T-helper 1 cell treated with Interleukin-12 subunit alpha and Interleukin-12 subunit beta and Interleukin-4 antibody, amounts not matched to agents 30 μg/mL and 1 μg/mL, for 36 hours (primary cell): ENCODE results near the gene SERPINB10.

ENCODE experiments used
- H3K27ac Mint-ChIP-seq: one replicate; pipeline ENCODE4 v1.8.0; 2021; ENCODE audit warnings: mild to moderate bottlenecking, mixed read lengths
- H3K27me3 Mint-ChIP-seq: one replicate; pipeline ENCODE4 v1.8.0; 2021; ENCODE audit warnings: low read depth, mixed read lengths
- H3K36me3 Mint-ChIP-seq: one replicate; pipeline ENCODE4 v1.8.0; 2021; ENCODE audit warnings: low read depth, mixed read lengths
- H3K4me1 Mint-ChIP-seq: one replicate; pipeline ENCODE4 v1.8.0; 2021; ENCODE audit warnings: low read depth, mixed read lengths
- H3K4me3 Mint-ChIP-seq: one replicate; pipeline ENCODE4 v1.8.0; 2021; ENCODE audit warnings: mild to moderate bottlenecking, moderate library complexity, mixed read lengths
- H3K9me3 Mint-ChIP-seq: one replicate; pipeline ENCODE4 v1.8.0; 2021; ENCODE audit warnings: mixed read lengths

The SERPINB10 gene

DNA sequence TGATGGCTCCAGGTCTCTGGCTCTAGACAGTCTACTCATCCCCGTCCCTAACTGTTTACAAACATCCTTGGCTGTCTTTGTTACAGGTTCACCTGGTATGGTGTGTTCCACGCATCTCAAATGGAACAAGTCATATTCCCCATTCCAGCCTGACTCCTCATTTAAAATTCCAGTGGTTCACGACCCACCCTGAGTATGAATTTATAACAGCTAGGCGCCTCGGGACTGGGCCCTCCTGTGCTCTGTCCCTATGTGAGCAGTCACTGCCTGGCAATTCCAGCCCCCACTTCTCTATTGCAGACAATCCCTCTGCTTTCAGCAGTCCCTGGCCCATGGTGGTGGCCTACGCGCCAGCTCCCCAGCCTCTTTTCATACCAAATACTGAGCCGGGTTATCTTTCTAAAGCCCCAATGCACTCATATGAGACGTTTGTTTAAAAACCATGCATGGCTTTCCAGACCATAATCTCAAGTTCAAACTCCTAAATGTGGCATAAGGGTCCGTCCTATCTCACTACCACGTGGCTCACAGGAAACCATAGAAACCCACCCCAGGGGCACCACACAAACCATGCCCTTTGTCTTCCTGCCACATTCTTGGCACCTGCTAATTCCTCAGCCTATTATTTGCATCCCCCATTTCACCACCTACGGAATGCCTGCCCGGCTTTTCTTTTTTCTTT is 63.7 kb downstream of the SERPINB10 start:
- H3K36me3 Mint-ChIP-seq: peaks cover 7% of the 10 kb centered on the region
- H3K27ac Mint-ChIP-seq: peak overlapping the region; percentile 95
- no peaks in the 10 kb centered on the region for H3K9me3 Mint-ChIP-seq
- H3K27me3 Mint-ChIP-seq: no peaks in the 10 kb centered on the region
- H3K4me3 Mint-ChIP-seq: peak overlapping the region; percentile 95
- peaks cover 33% of the 10 kb centered on the region for H3K4me1 Mint-ChIP-seq

DNA sequence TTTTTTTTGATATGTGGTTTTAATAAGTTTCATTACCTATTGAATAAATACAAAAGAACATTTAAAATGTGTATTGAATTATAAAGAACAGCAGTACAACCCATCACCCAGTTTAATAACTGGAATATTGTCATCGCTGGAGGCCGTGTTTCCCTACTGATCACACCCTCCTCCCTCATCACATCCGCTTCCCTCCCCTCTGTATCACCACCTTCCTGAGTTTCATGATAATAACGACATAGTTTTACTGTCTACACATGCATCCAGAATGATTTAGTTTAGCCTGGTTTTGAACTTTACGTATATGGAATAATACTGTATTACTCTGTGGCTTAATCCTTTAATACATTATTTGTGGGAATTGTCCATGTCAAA is 64.2 kb downstream of the SERPINB10 start:
- Mint-ChIP-seq H3K9me3 (no peaks in the 10 kb centered on the region), H3K36me3 (peaks cover 7% of the 10 kb centered on the region), H3K27me3 (no peaks in the 10 kb centered on the region), H3K4me1 (peaks cover 33% of the 10 kb centered on the region), H3K4me3 (peak overlapping the region; percentile 65), H3K27ac (peak overlapping the region; percentile 65)

DNA sequence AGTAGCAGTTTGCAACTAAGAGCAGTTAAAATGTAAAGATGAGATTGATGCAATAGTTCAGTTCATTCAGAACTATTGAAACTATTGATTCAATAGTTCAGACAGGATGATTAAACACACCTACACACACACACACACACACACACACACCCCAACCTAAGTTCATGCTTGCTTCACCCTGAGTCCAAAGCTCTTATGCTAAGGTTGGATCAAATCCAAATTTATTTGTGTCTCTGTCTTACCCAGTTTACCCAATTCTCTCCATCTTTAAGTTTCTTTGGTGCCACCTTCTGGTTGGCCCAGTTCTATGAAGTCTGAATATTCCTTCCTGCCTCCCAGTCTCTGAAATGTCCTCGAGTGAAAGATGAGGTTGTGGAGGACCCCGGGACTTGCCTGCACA is 67.2 kb downstream of the SERPINB10 start:
- Mint-ChIP-seq H3K9me3 (no peaks in the 10 kb centered on the region), H3K4me3 (no peak overlapping the region), H3K27ac (no peak overlapping the region), H3K27me3 (no peaks in the 10 kb centered on the region), H3K36me3 (peaks cover 1% of the 10 kb centered on the region), H3K4me1 (peaks cover 30% of the 10 kb centered on the region)

DNA sequence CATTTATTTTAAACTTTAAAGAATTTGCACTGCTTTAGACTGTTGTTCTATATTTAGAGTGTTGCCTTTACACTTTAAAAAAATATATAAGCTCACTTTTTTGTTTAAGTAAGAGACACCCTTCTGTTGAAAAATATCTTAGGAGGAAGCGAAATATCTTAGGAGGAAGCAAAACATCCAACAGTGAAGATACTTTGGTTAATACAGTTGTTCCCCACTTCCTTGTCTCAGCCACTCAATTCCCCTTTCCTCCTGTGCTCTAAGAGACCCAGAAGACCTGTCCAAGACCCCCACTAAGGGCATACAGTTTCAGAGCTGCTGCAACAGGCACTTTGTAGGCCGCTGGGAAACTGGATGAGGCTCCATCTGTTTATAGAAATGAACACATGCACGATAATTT is 67.9 kb downstream of the SERPINB10 start:
- H3K9me3 Mint-ChIP-seq: no peaks in the 10 kb centered on the region
- no peak overlapping the region for H3K27ac Mint-ChIP-seq
- peaks cover 4% of the 10 kb centered on the region for H3K36me3 Mint-ChIP-seq
- no peaks in the 10 kb centered on the region for H3K27me3 Mint-ChIP-seq
- H3K4me1 Mint-ChIP-seq: peaks cover 33% of the 10 kb centered on the region
- H3K4me3 Mint-ChIP-seq: no peak overlapping the region

DNA sequence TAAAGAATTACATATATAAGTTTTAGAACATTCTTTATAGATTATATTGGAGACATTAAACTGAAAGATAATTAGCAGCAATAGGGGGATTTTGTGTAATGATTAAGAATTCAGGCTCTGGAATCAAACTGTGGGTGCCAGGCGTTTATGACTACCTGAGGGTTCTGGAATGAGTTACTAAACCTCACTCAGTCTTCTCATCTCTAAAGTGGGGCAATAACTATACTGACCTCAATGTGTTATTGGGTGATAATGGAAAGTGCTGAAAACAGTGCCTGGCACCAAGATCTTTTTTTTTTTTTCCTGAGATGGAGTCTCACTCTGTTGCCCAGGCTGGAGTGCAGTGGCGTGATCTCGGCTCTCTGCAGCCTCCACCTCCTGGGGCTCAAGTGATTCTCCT is 69.3 kb downstream of the SERPINB10 start:
- H3K27ac Mint-ChIP-seq: no peak overlapping the region

DNA sequence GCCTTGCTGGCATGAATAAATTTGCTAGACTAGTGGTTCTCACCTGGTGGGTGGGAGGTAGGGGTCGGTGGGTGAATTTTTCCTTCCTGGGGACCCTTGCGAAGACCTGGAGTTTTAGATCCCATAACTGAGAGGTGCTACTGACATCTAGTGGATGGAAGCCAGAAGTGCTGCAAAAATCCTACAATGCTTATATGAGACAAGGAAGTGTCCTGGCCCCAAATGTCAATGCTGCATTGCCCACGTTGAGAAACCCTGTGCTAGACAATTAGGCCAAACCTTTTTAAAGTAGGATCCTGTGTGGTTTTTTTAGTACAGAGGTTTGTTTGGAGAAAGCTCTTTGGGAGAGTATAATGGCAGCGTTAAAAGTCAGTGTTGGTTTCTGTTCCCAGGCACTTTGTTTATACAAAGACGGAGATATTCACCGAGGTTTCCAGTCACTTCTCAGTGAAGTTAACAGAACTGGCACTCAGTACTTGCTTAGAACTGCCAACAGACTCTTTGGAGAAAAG is 71.7 kb downstream of the SERPINB10 start:
- Mint-ChIP-seq H3K4me3 (no peak overlapping the region), H3K27ac (peak overlapping the region; percentile 45), H3K4me1 (peaks cover 33% of the 10 kb centered on the region), H3K9me3 (no peaks in the 10 kb centered on the region), H3K27me3 (no peaks in the 10 kb centered on the region), H3K36me3 (peaks cover 15% of the 10 kb centered on the region)

More for the DNA sequence above, 69.3 kb downstream of the SERPINB10 start:
- Mint-ChIP-seq H3K9me3 (no peaks in the 10 kb centered on the region), H3K36me3 (peaks cover 9% of the 10 kb centered on the region), H3K4me1 (peaks cover 37% of the 10 kb centered on the region), H3K27me3 (no peaks in the 10 kb centered on the region), H3K4me3 (no peak overlapping the region)

DNA sequence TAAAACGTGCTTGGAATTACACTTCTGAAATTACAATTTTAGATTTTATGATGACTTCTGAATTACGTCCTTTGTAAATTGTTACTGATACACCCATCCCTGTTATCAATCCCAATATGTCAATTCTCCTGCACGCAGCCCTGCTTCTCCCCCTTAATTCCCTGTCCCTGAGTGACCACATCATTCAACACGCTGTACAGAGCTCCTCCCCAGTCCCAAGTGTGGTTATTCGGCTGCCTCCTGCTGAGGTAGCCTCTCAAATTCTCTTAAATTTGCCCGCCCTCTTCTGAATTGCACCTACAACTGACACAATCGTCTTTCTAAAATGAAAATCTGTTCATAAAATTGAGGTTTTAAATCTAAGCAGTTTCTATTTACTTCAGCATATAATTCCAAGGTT is 72.3 kb downstream of the SERPINB10 start:
- H3K9me3 Mint-ChIP-seq: no peaks in the 10 kb centered on the region
- no peak overlapping the region for H3K4me3 Mint-ChIP-seq
- H3K27me3 Mint-ChIP-seq: no peaks in the 10 kb centered on the region
- H3K27ac Mint-ChIP-seq: peak overlapping the region; percentile 60
- peaks cover 28% of the 10 kb centered on the region for H3K4me1 Mint-ChIP-seq
- peaks cover 18% of the 10 kb centered on the region for H3K36me3 Mint-ChIP-seq

DNA sequence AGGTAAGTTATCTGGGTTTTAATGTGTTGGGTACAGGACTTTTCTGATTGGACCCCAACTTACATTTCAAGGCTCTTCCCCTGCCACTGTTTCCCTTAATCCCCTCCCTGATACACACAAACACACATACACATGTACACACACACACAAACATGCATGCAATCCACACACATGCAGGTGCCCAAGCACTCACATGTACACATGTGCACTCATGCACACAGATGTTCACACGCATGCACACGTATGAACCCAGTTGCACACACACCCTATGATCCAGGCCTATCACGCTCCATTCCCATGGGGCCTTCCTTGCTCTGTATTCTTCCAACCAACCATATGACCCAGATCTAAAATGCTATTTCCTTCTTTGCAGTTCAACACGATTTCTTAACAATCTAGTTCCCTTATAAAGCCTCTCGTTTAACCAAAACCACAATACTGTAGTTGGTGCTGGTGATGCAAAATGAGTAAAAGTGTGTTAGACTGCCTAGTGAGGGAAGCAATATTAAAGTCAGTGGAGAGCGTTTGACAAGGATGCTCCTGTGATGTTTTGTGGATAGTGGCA is 73.2 kb downstream of the SERPINB10 start:
- H3K36me3 Mint-ChIP-seq: peaks cover 18% of the 10 kb centered on the region
- H3K27ac Mint-ChIP-seq: peak overlapping the region; percentile 1
- peaks cover 27% of the 10 kb centered on the region for H3K4me1 Mint-ChIP-seq
- H3K4me3 Mint-ChIP-seq: no peak overlapping the region
- H3K9me3 Mint-ChIP-seq: no peaks in the 10 kb centered on the region
- H3K27me3 Mint-ChIP-seq: no peaks in the 10 kb centered on the region

DNA sequence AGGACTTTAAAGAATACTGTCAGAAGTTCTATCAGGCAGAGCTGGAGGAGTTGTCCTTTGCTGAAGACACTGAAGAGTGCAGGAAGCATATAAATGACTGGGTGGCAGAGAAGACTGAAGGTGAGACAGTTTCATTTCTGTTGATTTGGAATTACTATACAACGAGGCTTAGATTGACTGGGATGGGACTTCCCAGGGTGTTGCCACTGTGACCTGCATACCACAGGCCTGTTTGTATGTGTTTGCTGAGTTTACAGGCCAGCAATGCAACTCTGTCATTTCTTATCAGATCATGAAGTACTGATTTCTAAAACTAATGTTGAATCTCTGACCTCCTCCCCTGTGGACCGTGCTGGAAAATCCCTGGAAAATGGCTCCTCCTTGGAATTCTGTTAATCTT is 74.0 kb downstream of the SERPINB10 start:
- Mint-ChIP-seq H3K4me1 (peaks cover 27% of the 10 kb centered on the region), H3K36me3 (peaks cover 24% of the 10 kb centered on the region), H3K9me3 (no peaks in the 10 kb centered on the region), H3K27me3 (no peaks in the 10 kb centered on the region), H3K27ac (no peak overlapping the region), H3K4me3 (no peak overlapping the region)

DNA sequence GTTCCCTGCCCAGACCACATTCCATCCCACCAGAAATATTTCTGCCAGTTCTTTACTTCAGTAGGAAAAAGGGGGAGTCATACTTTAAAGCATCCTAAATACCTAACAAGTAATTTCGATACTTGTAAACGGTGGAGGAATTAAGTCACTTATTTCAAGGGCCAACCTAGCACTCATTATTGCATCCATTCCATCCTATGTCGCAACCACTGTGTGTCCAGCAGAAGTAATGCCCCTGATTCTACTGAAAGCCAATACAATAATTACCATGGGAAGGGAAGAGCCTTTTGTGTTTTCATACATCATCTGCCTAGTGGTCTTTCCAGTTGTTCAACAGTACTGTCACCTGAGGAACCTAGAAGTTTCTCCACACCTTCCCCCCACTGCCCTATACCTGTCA is 74.6 kb downstream of the SERPINB10 start:
- Mint-ChIP-seq H3K36me3 (peaks cover 26% of the 10 kb centered on the region), H3K27me3 (no peaks in the 10 kb centered on the region), H3K4me3 (no peak overlapping the region), H3K4me1 (peaks cover 27% of the 10 kb centered on the region), H3K27ac (peak overlapping the region; percentile 69), H3K9me3 (no peaks in the 10 kb centered on the region)
